Motor neuron (in vitro differentiated cells): ENCODE results near the gene NRF1. TPM values are rescaled to one million over a fixed set of nuclear protein-coding genes. Genes with fewer than 3 reads are reported as not detected.
"Not testable (repeated sequence)": the region's sequence is repeated elsewhere in the genome, so short reads cannot be mapped to it uniquely, and the experiment has no call there.

Experiments
- ATAC-seq, 8 experiments: fragments of 200-7000 bp; cut with Tn5 transposase; replicated peaks in 6 of 8; 2 replicates each; pipeline ENCODE4 v1.8.0; 2021; ENCODE audit warnings: mild to moderate bottlenecking in 8 of 8, moderate library complexity in 8 of 8
- H3K27ac ChIP-seq, 2 donors: fragments of 250-450 bp; sonication (Bioruptor Pico); 2 replicates each; pipeline ENCODE4 v1.9.0; 2021; ENCODE audit warnings: antibody characterized with exemption in 2 of 2, mild to moderate bottlenecking in 2 of 2, moderate library complexity in 1 of 2
- H3K4me1 ChIP-seq, 2 donors: fragments of 250-450 bp; sonication (Bioruptor Pico); replicated peaks in 1 of 2; 2 replicates each; pipeline ENCODE4 v1.6.1; 2021; ENCODE audit warnings: antibody characterized with exemption in 2 of 2, mild to moderate bottlenecking in 2 of 2, moderate library complexity in 1 of 2
- H3K4me3 ChIP-seq, 5 donors: fragments of 250-450 bp; sonication (Bioruptor Pico); 2 replicates each; pipeline ENCODE4 v1.9.0; 2021; ENCODE audit warnings: antibody characterized with exemption in 5 of 5, mild to moderate bottlenecking in 5 of 5, moderate library complexity in 4 of 5
- WGBS, 10 experiments: fragments of 450-650 bp; shearing (Covaris generic); methylation state at CpG; one replicate each; pipeline ENCODE4 v1.0.0; 2022; 5-methylcytosine and 5-hydroxymethylcytosine counted together
- in situ Hi-C, 9 experiments: fragments of 400-800 bp; cut with MboI; loops; one replicate each; pipeline ENCODE4 v1.15.0; 2021; ENCODE audit warnings: low sequenced_read_pairs in 9 of 9, low pct_unique_long_range_greater_than_20kb in 2 of 9; ENCODE audit not compliant: unreplicated experiment in 9 of 9
- total RNA-seq, 8 experiments: library from RNA; unstranded; fragments of 300-600 nt; gene quantifications; 2 replicates each; pipeline versions ENCODE4 v1.2.3 to v1.2.4, GENCODE V29; 2022

NRF1 gene
- total RNA-seq, 8 experiments from 2014 or later: 7.1 to 24.4 (median 11.5) TPM

GRCh38 chr7:129588268-129588667, 23.3 kb upstream of the NRF1 start:
- in situ Hi-C loops: no loop called here
- ATAC-seq: no peak
- no peaks in the 10 kb centered on the region for H3K4me1 ChIP-seq

GRCh38 chr7:129591868-129592267, 19.7 kb upstream of the NRF1 start:
- ATAC-seq: no peak
- WGBS, 10 experiments: 80 to 100% (median 86%) methylated on average over 1 to 4 of the region's 4 CpGs; no CpG with 5 or more reads in 2 of the 10 experiments

More at GRCh38 chr7:129588268-129588667, 23.3 kb upstream of the NRF1 start:
- H3K27ac ChIP-seq: no peak overlapping the region
- H3K4me3 ChIP-seq: no peak overlapping the region

GRCh38 chr7:129596386-129596785, 15.1 kb upstream of the NRF1 start:
- H3K4me1 ChIP-seq, ATAC-seq, H3K4me3 ChIP-seq, H3K27ac ChIP-seq, in situ Hi-C loops: not testable (repeated sequence)
- 3 to 92% (median 29%) methylated on average over 2 to 6 of the region's 6 CpGs; no CpG with 5 or more reads in 3 of the 10 experiments for WGBS, 10 experiments

More at GRCh38 chr7:129591868-129592267, 19.7 kb upstream of the NRF1 start:
- Histone ChIP-seq H3K27ac (no peak overlapping the region), H3K4me1 (no peaks in the 10 kb centered on the region), H3K4me3 (no peak overlapping the region)
- in situ Hi-C loops: no loop called here

- Histone ChIP-seq H3K27ac (no peak overlapping the region), H3K4me1 (no peaks in the 10 kb centered on the region), H3K4me3 (no peak overlapping the region)
- ATAC-seq: no peak
- in situ Hi-C loops: no loop called here
These were observed 13.8 kb upstream of the NRF1 start for GRCh38 chr7:129597672-129598071.

GRCh38 chr7:129599174-129599573, 12.3 kb upstream of the NRF1 start:
- WGBS, 10 experiments: 27 to 100% (median 89%) methylated on average over 1 to 5 of the region's 5 CpGs
- in situ Hi-C loops: no loop called here

GRCh38 chr7:129603594-129603993, 7.9 kb upstream of the NRF1 start:
- in situ Hi-C loops, H3K4me1 ChIP-seq, H3K27ac ChIP-seq, ATAC-seq, H3K4me3 ChIP-seq: not testable (repeated sequence)
- 48 to 100% (median 72%) methylated on average over 2 to 5 of the region's 5 CpGs; no CpG with 5 or more reads in 2 of the 10 experiments for WGBS, 10 experiments

More at GRCh38 chr7:129599174-129599573, 12.3 kb upstream of the NRF1 start:
- no peak for ATAC-seq
- Histone ChIP-seq H3K4me1 (no peaks in the 10 kb centered on the region), H3K27ac (no peak overlapping the region), H3K4me3 (no peak overlapping the region)

GRCh38 chr7:129604021-129604420, 7.5 kb upstream of the NRF1 start:
- H3K4me3 ChIP-seq, H3K4me1 ChIP-seq, ATAC-seq, in situ Hi-C loops, H3K27ac ChIP-seq: not testable (repeated sequence)
- 71 to 100% (median 96%) methylated on average over 1 to 3 of the region's 3 CpGs; no CpG with 5 or more reads in 4 of the 10 experiments for WGBS, 10 experiments

GRCh38 chr7:129604713-129605437, 6.6 kb upstream of the NRF1 start:
- H3K27ac ChIP-seq: no peak overlapping the region
- no peak for ATAC-seq
- H3K4me3 ChIP-seq: no peak overlapping the region

GRCh38 chr7:129605960-129606614, 5.4 kb upstream of the NRF1 start:
- no peak overlapping the region for H3K4me3 ChIP-seq
- peak in 3 of 8 experiments; percentile 53 to 77 (median 68) for ATAC-seq
- WGBS, 10 experiments: 60 to 100% (median 94%) methylated on average over 1 to 5 of the region's 6 CpGs; no CpG with 5 or more reads in 4 of the 10 experiments
- peaks cover 5% of the 10 kb centered on the region in 2 donors for H3K4me1 ChIP-seq
- H3K27ac ChIP-seq: no peak overlapping the region
- in situ Hi-C loops: no loop called here

More at GRCh38 chr7:129604713-129605437, 6.6 kb upstream of the NRF1 start:
- WGBS, 10 experiments: 57 to 95% (median 80%) methylated on average over 1 to 7 of the region's 8 CpGs
- in situ Hi-C loops: no loop called here
- H3K4me1 ChIP-seq: no peaks in the 10 kb centered on the region

GRCh38 chr7:129606803-129607202, 4.7 kb upstream of the NRF1 start:
- no peak overlapping the region for H3K4me3 ChIP-seq
- peaks cover 5% of the 10 kb centered on the region in 2 donors for H3K4me1 ChIP-seq
- in situ Hi-C loops: no loop called here
- H3K27ac ChIP-seq: no peak overlapping the region
- no peak for ATAC-seq
- 75 to 100% (median 92%) methylated on average over 2 to 7 of the region's 7 CpGs for WGBS, 10 experiments

- H3K4me3 ChIP-seq: no peak overlapping the region
- no peak overlapping the region for H3K27ac ChIP-seq
- peaks cover 5% of the 10 kb centered on the region in 2 donors for H3K4me1 ChIP-seq
- no peak for ATAC-seq
- 73 to 100% (median 92%) methylated on average over 1 to 4 of the region's 7 CpGs; no CpG with 5 or more reads in 1 of the 10 experiments for WGBS, 10 experiments
- in situ Hi-C loops: no loop called here
These were observed 3.9 kb upstream of the NRF1 start for GRCh38 chr7:129607471-129608120.

- 57 to 100% (median 86%) methylated on average over 1 to 2 of the region's 2 CpGs; no CpG with 5 or more reads in 3 of the 10 experiments for WGBS, 10 experiments
- ATAC-seq: no peak
- Histone ChIP-seq H3K4me1 (peaks cover 5 to 10% of the 10 kb centered on the region in 2 donors), H3K27ac (no peak overlapping the region), H3K4me3 (no peak overlapping the region)
- in situ Hi-C loops: no loop called here
These were observed 1.9 kb upstream of the NRF1 start for GRCh38 chr7:129609666-129610065.

- in situ Hi-C loops: no loop called here
- 0 to 25% (median 5%) methylated on average over 1 to 13 of the region's 17 CpGs; no CpG with 5 or more reads in 2 of the 10 experiments for WGBS, 10 experiments
- ATAC-seq: no peak
These were observed 743 bp upstream of the NRF1 start for GRCh38 chr7:129610709-129611245.

More at GRCh38 chr7:129610709-129611245, 743 bp upstream of the NRF1 start:
- peaks cover 5 to 10% of the 10 kb centered on the region in 2 donors for H3K4me1 ChIP-seq
- H3K27ac ChIP-seq: peak overlapping the region; percentile 90 to 96
- peak overlapping the region; percentile 61 to 96 (median 73) for H3K4me3 ChIP-seq
